Measurements from ENCODE around the gene SFXN4. TPM values are rescaled to one million over a fixed set of nuclear protein-coding genes. Genes with fewer than 3 reads are reported as not detected.

The SFXN4 gene
- total and polyA plus RNA-seq, 2 of the 13 experiments (the other 11 are each of a cell fraction or from before 2014, with no cell fraction given) = 47.7 to 64.9 TPM

GRCh38 chr10:119120413-119120867 lies 45.1 kb downstream of the SFXN4 start (continued):
- peak; percentile 26 for TF ChIP-seq STAG1 (CRISPR knock-in tag; IDR thresholded peaks at IDR 0.05)
- no peak; the same call in 1 of the 2 replicates for TF ChIP-seq ZNF816 (CRISPR knock-in tag; IDR thresholded peaks at IDR 0.05; ENCODE audit: borderline replicate concordance)
- TF ChIP-seq ZNF33B (CRISPR knock-in tag; IDR thresholded peaks at IDR 0.05) = no peak
- TF ChIP-seq PBX2 (CRISPR knock-in tag; IDR thresholded peaks at IDR 0.05) = no peak
- TF ChIP-seq HOXA5 (CRISPR knock-in tag; IDR thresholded peaks at IDR 0.05) = 0 out of 2 replicates have a peak, but pooled peaks have one; percentile 68
- TF ChIP-seq SAFB2 (CRISPR knock-in tag; IDR thresholded peaks at IDR 0.05; ENCODE audit: borderline replicate concordance, low read depth) = no peak
- TF ChIP-seq ZBED4 (CRISPR knock-in tag; IDR thresholded peaks at IDR 0.05; ENCODE audit: borderline replicate concordance) = peak; percentile 87; the same call in 1 of the 2 replicates
- TF ChIP-seq CREB1 (IDR thresholded peaks at IDR 0.05) = no peak
- peak; percentile 82 for TF ChIP-seq CREB1 (CRISPR knock-in tag; IDR thresholded peaks at IDR 0.05)
- no peak for TF ChIP-seq POLR2AphosphoS2 (IDR thresholded peaks at IDR 0.05; ENCODE audit: low read depth, low read length)
- TF ChIP-seq PCBP1 (IDR thresholded peaks at IDR 0.05; ENCODE audit: borderline replicate concordance, low read depth, low read length) = no peak
- TF ChIP-seq CEBPG (CRISPR knock-in tag; IDR thresholded peaks at IDR 0.05) = peak; percentile 89
- no peak for TF ChIP-seq SMARCE1 (IDR thresholded peaks at IDR 0.05; ENCODE audit: borderline replicate concordance)
- no peak for TF ChIP-seq MTERF4 (CRISPR knock-in tag; IDR thresholded peaks at IDR 0.05)
- no peak for TF ChIP-seq POLR2G (IDR thresholded peaks at IDR 0.05; ENCODE audit: low read depth, low read length)
- no peak for TF ChIP-seq USF2 (IDR thresholded peaks at IDR 0.05; ENCODE audit: low read depth, low read length)
- TF ChIP-seq USF2 (CRISPR knock-in tag; IDR thresholded peaks at IDR 0.05; ENCODE audit: borderline replicate concordance) = no peak
- TF ChIP-seq ARHGAP35 (CRISPR knock-in tag; IDR thresholded peaks at IDR 0.05; ENCODE audit: borderline replicate concordance) = no peak
- TF ChIP-seq ZBTB25 (CRISPR knock-in tag; IDR thresholded peaks at IDR 0.05) = peak; percentile 90
- no peak for TF ChIP-seq U2AF1 (optimal IDR thresholded peaks at IDR 0.05; ENCODE audit: low read depth, low read length)
- TF ChIP-seq RFX1 (IDR thresholded peaks at IDR 0.05) = no peak
- no peak for TF ChIP-seq ZBTB3 (CRISPR knock-in tag; IDR thresholded peaks at IDR 0.05; ENCODE audit: borderline replicate concordance, low read depth)
- peak; percentile 97 for TF ChIP-seq FOSL2 (CRISPR knock-in tag; IDR thresholded peaks at IDR 0.05)
